ENCODE results near the gene SERPINA5.

SERPINA5 gene

DNA sequence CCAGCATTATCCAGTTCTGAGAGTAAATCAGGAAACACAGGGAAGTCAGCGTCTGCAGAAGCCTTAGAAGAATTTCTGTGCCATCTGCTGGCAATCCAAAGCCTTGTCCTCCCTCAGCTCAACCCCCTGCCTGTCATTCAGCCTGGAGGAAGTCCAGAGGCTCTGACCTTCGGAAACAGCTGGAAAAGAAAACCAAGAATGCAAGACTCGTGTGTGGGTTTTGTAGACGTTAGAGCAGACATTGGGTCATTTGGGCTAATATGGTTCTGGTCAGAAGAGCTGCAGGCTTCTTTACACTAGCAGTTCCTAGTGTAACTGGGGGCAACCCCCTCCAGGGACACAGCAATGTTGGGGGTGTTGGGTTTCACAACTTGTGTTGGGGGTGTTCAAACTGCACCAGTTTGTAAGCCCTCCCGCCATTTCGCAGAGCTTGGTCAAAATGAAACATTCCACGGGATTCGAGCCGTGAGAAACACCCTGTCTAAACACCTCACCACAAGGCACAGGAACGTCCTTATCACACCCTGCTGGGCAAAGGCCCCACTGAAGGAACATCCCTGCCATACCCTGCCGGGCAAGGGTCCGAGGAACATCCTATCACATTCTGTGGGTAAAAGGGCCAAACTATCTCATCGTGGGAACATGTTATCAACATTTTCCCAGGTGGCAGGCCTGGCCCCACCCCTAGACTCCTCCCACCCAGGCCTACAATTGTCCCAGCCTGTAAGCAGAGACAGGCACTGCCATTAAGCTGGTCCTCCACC is 41.0 kb upstream of the SERPINA5 start:
- H3K4me3 ChIP-seq (ENCODE audit: control insufficient read depth, low read depth, low read length), result no peak overlapping the region
- peak; percentile 5 for DNase-seq (ENCODE audit: low read depth)
- TF ChIP-seq, protein P1, sequence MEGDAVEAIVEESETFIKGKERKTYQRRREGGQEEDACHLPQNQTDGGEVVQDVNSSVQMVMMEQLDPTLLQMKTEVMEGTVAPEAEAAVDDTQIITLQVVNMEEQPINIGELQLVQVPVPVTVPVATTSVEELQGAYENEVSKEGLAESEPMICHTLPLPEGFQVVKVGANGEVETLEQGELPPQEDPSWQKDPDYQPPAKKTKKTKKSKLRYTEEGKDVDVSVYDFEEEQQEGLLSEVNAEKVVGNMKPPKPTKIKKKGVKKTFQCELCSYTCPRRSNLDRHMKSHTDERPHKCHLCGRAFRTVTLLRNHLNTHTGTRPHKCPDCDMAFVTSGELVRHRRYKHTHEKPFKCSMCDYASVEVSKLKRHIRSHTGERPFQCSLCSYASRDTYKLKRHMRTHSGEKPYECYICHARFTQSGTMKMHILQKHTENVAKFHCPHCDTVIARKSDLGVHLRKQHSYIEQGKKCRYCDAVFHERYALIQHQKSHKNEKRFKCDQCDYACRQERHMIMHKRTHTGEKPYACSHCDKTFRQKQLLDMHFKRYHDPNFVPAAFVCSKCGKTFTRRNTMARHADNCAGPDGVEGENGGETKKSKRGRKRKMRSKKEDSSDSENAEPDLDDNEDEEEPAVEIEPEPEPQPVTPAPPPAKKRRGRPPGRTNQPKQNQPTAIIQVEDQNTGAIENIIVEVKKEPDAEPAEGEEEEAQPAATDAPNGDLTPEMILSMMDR (IDR thresholded peaks at IDR 0.05; ENCODE audit: control insufficient read depth, insufficient read depth, low read depth, low read length, missing control alignments), result peak; percentile 32

DNA sequence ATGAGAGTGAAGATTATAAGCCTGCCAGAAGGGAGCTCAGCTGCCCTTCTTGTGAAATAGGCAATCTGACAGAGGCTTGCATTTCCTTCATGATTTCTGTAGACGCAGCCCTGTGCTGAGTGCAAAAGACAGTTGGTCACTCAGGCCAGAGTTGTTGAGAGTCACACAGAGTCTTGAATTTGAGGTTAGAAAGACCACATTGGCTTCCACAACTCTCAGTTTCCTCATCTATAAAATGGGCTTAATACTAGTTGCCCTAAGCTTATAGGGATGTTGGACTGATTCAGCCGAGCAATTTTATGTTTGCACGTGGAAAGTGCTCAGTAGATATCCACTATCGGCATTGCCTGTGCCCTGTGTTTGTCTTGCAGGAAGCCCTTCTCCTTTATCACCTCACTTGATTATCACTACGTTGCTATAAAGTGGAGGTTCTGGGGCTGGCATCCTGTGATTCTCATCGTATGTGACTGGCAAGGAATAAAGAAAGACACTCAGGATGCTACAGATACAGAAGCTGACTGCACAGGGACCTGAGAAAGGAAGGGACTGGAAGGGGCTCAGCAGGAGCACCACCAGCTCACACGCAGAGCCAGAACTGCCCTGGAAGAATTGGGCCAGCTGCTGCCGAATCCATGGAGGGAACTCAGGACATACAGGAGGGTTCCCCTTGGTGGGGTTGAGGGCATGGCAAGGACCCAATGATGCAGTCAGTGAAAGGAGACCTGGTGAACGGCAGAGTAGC is 39.8 kb upstream of the SERPINA5 start:
- TF ChIP-seq, protein P1 (IDR thresholded peaks at IDR 0.05; ENCODE audit: control insufficient read depth, insufficient read depth, low read depth, low read length, missing control alignments), result no peak
- no peak overlapping the region for H3K4me3 ChIP-seq (ENCODE audit: control insufficient read depth, low read depth, low read length)
- no peak for DNase-seq (ENCODE audit: low read depth)

DNA sequence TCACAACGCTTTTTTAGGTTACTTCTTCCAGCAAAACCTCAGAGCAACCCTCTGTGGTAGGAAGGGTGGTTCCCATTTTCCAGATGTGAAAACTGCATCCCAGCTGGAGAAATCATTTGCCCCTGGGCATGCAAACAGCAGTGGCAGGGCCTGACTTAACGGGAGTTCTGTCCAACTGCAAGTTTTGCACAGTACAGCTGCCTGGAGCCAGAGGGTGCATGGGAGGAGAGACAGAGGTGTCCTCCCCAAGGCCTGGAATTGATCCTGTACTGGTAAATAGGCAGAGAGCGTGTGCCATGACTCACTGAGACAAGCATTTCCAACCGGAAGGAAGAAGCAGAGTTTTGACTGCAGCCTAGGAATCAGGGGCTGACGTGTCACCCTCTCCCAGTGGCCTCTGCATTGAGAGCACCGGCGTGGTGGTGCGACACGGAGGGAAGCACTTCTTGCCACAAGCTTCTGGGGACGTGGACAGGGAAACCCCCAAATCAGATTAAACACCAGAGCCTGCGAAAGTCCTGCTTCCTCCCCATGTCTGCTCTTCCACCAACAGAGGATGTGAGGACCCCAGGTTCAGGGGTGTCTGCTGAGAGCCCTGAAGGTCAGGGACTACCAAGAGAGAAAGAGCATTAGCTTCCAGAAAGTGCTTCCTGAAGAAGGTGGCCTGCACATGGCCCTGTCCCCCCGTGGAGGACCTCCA is 39.0 kb upstream of the SERPINA5 start:
- peak; percentile 14 for DNase-seq (ENCODE audit: low read depth)
- TF ChIP-seq, protein P1 (IDR thresholded peaks at IDR 0.05; ENCODE audit: control insufficient read depth, insufficient read depth, low read depth, low read length, missing control alignments), result no peak
- H3K4me3 ChIP-seq (ENCODE audit: control insufficient read depth, low read depth, low read length), result no peak overlapping the region

DNA sequence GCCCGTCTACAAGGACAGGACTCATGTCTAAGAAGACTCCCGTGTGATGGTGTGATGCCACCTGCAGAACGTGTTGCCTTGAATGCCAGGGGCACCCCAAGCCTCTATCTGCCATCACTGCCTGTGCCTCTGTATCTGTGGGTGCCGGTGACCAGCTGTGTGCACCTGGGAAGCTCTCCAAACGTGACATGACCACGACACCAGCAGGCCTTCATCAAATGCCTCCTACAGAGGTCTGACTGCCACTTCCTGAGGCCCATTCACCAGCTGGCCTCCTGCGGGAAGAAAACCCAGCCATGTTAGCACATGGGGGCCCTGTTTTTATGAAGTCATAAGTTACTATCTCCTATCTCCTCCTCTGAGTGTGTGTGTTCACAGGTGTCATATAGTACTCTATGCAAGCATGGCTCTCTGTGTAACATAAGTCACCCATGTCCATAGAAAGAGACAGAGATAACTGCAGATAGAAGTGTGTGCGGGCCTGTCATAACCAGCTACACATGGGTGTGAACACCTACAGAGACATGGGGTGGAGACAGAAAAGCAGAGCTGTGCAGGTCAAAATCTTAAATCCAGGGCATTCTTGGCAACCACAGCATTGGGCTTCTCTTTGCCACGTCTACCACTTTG is 38.3 kb upstream of the SERPINA5 start:
- TF ChIP-seq, protein P1 (IDR thresholded peaks at IDR 0.05; ENCODE audit: control insufficient read depth, insufficient read depth, low read depth, low read length, missing control alignments), result no peak

DNA sequence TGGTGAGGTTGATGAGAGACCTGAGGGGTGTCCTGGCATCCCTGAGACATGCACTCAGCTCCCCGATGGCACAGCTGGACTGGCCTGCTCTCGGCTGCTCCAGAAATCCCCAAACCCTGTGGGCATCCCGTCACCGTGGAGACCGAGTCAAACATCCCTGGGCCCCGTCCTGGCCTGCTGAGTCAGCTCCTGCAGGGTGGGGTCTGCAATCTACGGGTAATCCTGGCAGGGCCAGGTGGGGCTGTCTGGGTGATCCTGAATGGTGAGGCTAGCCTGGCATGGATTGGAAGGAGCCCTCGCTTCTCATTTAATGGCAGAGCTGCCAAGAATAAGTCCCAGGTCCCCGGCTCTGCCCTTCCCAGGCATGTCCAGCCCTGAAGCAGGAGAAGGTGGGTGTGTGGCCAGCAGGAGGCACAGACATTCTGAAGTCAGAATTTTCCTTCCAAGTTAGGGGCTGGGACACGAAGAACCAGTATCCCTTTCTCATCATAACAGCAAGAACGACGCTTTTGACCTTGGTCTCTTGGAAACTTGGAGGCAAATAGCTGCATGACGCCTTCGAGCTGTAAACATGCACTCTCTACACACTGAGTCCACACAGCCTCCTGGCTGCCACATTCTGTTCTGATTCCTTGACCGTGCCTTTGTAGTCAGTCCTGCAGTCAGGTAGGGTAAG is 37.6 kb upstream of the SERPINA5 start:
- H3K4me3 ChIP-seq (ENCODE audit: control insufficient read depth, low read depth, low read length), result no peak overlapping the region
- TF ChIP-seq, protein P1 (IDR thresholded peaks at IDR 0.05; ENCODE audit: control insufficient read depth, insufficient read depth, low read depth, low read length, missing control alignments), result no peak
- DNase-seq (ENCODE audit: low read depth), result no peak

More for the DNA sequence above, 38.3 kb upstream of the SERPINA5 start:
- DNase-seq (ENCODE audit: low read depth), result no peak
- no peak overlapping the region for H3K4me3 ChIP-seq (ENCODE audit: control insufficient read depth, low read depth, low read length)

DNA sequence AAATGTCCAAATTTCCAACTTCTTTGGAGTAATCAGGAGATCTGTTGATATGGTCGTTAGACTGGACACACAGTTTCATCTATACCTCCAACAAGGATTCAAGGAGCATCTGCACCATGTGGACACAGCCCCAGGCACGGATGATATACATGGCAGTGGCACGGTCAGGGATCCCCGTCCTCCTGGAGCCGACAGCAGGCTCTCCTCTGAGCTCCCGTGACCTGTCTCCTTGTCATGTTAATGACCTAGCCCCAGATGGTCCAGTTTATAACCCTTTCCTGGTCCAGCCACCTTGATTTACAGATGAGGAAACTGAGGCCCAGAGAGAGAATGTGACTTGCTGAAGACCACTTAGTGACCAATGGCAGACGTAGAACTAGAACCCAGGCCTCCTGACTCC is 36.5 kb upstream of the SERPINA5 start:
- TF ChIP-seq, protein P1 (IDR thresholded peaks at IDR 0.05; ENCODE audit: control insufficient read depth, insufficient read depth, low read depth, low read length, missing control alignments), result no peak
- H3K4me3 ChIP-seq (ENCODE audit: control insufficient read depth, low read depth, low read length), result no peak overlapping the region
- DNase-seq (ENCODE audit: low read depth), result no peak
